Stimulated activated CD4-positive, alpha-beta T cell treated with anti-CD3 and anti-CD28 coated beads, Interleukin-15, amount 100 ng/mL, for 24 hours (primary cell): ENCODE data around the gene SETBP1.

Experiments used
- DNase-seq: peaks from one replicate; pipeline ENCODE4 v3.0.0-alpha.2; 2020

The SETBP1 gene

GRCh38 chr18:45100321-45101105 is 419.8 kb downstream of the SETBP1 start:
- DNase-seq: no peak

- DNase-seq: no peak
Measured at GRCh38 chr18:45102126-45102525, 421.4 kb downstream of the SETBP1 start.

GRCh38 chr18:45102863-45103262 is 422.2 kb downstream of the SETBP1 start:
- no peak for DNase-seq

- no peak for DNase-seq
Measured at GRCh38 chr18:45103319-45104048, 422.8 kb downstream of the SETBP1 start.

- DNase-seq: no peak
Measured at GRCh38 chr18:45104049-45104395, 423.3 kb downstream of the SETBP1 start.

GRCh38 chr18:45106331-45106774 is 425.7 kb downstream of the SETBP1 start:
- no peak for DNase-seq

GRCh38 chr18:45107425-45107824 is 426.7 kb downstream of the SETBP1 start:
- no peak for DNase-seq

GRCh38 chr18:45108754-45109153 is 428.1 kb downstream of the SETBP1 start:
- DNase-seq: no peak

GRCh38 chr18:45109271-45109670 is 428.6 kb downstream of the SETBP1 start:
- DNase-seq: no peak

- no peak for DNase-seq
Measured at GRCh38 chr18:45109706-45110105, 429.0 kb downstream of the SETBP1 start.

- no peak for DNase-seq
Measured at GRCh38 chr18:45110577-45111501, 430.2 kb downstream of the SETBP1 start.

GRCh38 chr18:45111502-45111848 is 430.8 kb downstream of the SETBP1 start:
- DNase-seq: no peak

GRCh38 chr18:45112682-45113081 is 432.0 kb downstream of the SETBP1 start:
- no peak for DNase-seq

- no peak for DNase-seq
Measured at GRCh38 chr18:45116116-45116515, 435.4 kb downstream of the SETBP1 start.
